Hepatocyte (in vitro differentiated cells): Measurements from ENCODE around the gene FMO5. TPM values are rescaled to one million over a fixed set of nuclear protein-coding genes. Genes with fewer than 3 reads are reported as not detected.
A peak's percentile ranks its signal among the peaks of the same experiment; 100 is the strongest.

Source experiments
- DNase-seq: peaks from one replicate; pipeline ENCODE4 v3.0.0-alpha.2; 2016; ENCODE audit warnings: low spot score
- H2AFZ ChIP-seq: fragments of 200-600 bp; sonication (generic); 2 replicates; pipeline ENCODE4 v1.6.0; 2016; ENCODE audit warnings: antibody characterized with exemption, mild to moderate bottlenecking
- H3K27ac ChIP-seq: fragments of 200-600 bp; sonication (generic); 2 replicates; pipeline ENCODE4 v1.5.1; 2016; ENCODE audit warnings: mild to moderate bottlenecking
- H3K27me3 ChIP-seq: fragments of 200-600 bp; sonication (generic); 2 replicates; pipeline ENCODE4 v1.6.1; 2016
- H3K36me3 ChIP-seq: fragments of 200-600 bp; sonication (generic); replicated peaks from 2 replicates; pipeline ENCODE4 v1.5.1; 2016; ENCODE audit warnings: low read depth; ENCODE audit not compliant: insufficient read depth
- H3K4me1 ChIP-seq: fragments of 200-600 bp; sonication (generic); 2 replicates; pipeline ENCODE4 v1.5.1; 2016; ENCODE audit warnings: mild to moderate bottlenecking, moderate library complexity; ENCODE audit not compliant: insufficient read depth
- H3K4me2 ChIP-seq: fragments of 200-600 bp; sonication (generic); 2 replicates; pipeline ENCODE4 v1.6.0; 2016
- H3K4me3 ChIP-seq: fragments of 200-600 bp; sonication (generic); 2 replicates; pipeline ENCODE4 v1.5.1; 2016; ENCODE audit warnings: mild to moderate bottlenecking
- H3K79me2 ChIP-seq: fragments of 200-600 bp; sonication (generic); 2 replicates; pipeline ENCODE4 v1.6.0; 2017; ENCODE audit warnings: mild to moderate bottlenecking
- H3K9me2 ChIP-seq: fragments of 200-600 bp; sonication (generic); replicated peaks from 2 replicates; pipeline ENCODE4 v1.6.0; 2017; ENCODE audit warnings: mild to moderate bottlenecking; ENCODE audit not compliant: insufficient read depth
- H3K9me3 ChIP-seq: fragments of 200-600 bp; sonication (generic); 2 replicates; pipeline ENCODE4 v1.5.1; 2016; ENCODE audit warnings: low read depth, mild to moderate bottlenecking
- H4K20me1 ChIP-seq: fragments of 200-600 bp; sonication (generic); 2 replicates; pipeline ENCODE4 v1.6.0; 2016; ENCODE audit warnings: mild to moderate bottlenecking; ENCODE audit not compliant: insufficient read depth, poor library complexity, severe bottlenecking
- CTCF ChIP-seq: fragments of 200-600 bp; sonication (generic); IDR thresholded peaks from 2 replicates; pipeline ENCODE4 v1.5.1; 2016; ENCODE audit warnings: antibody characterized with exemption, mild to moderate bottlenecking; ENCODE audit not compliant: poor library complexity
- EZH2 ChIP-seq: fragments of 200-600 bp; sonication (generic); IDR thresholded peaks from 2 replicates; pipeline ENCODE4 v1.6.1; 2016; ENCODE audit warnings: antibody characterized with exemption, mild to moderate bottlenecking, borderline replicate concordance
- EZH2phosphoT487 ChIP-seq: fragments of 200-600 bp; sonication (generic); IDR thresholded peaks from one replicate; pipeline ENCODE4 v1.6.1; 2018; ENCODE audit warnings: antibody characterized with exemption, mild to moderate bottlenecking, low read depth, moderate library complexity; ENCODE audit not compliant: unreplicated experiment, severe bottlenecking
- WGBS: methylation state at CpG from one replicate; pipeline ENCODE4 v1.1.6; 2016; ENCODE audit warnings: low lambda C conversion rate; ENCODE audit errors: missing lambda C conversion rate; 5-methylcytosine and 5-hydroxymethylcytosine counted together
- polyA plus RNA-seq: library from polyadenylated mRNA; unstranded; fragments of >200 nt; fragmentation: Nextera tagmentation; extraction: Ambion mirVana; gene quantifications from 2 replicates; pipeline ENCODE4 v1.2.1, GENCODE V29; 2016
- total RNA-seq: library from RNA; depleted of rRNA; stranded (reverse); fragments of >200 nt; gene quantifications from 2 replicates; pipeline ENCODE4 v1.2.3, GENCODE V29; 2014

Gene FMO5
- 43.9 and 48.6 TPM in 2 replicates for total RNA-seq
- polyA plus RNA-seq: 44.6 and 49.5 TPM in 2 replicates

- 3% methylated on average over 17 of the region's 17 CpGs for WGBS
- Histone ChIP-seq H3K4me2 (peak within 1 kb of the TSS; percentile 85), H3K9me3 (no peaks in the 10 kb centered on the region), H3K27ac (peak within 1 kb of the TSS; percentile 88), H3K79me2 (peaks cover 4% of the 10 kb centered on the region), H3K27me3 (no peaks in the 10 kb centered on the region), H3K4me3 (peak within 1 kb of the TSS; percentile 66), H4K20me1 (no peaks in the 10 kb centered on the region), H3K36me3 (no peaks in the 10 kb centered on the region), H2AFZ (peak within 1 kb of the TSS; percentile 87), H3K9me2 (no peaks in the 10 kb centered on the region), H3K4me1 (peaks cover 5% of the 10 kb centered on the region)
- peak; percentile 83 for DNase-seq
- TF ChIP-seq EZH2: no peak
- peak; percentile 3 for TF ChIP-seq CTCF
Measured at GRCh38 chr1:147225193-147225730, at the start of gene FMO5. TSS of gene FMO5 (minus strand) at chr1:147225339. CDS start at chr1:147225029, 310 bp downstream.

- no peaks in the 10 kb centered on the region for H3K36me3 ChIP-seq
- H3K4me2 ChIP-seq: no peak overlapping the region
- H3K27ac ChIP-seq: peak overlapping the region; percentile 57
Measured at GRCh38 chr1:147273409-147274336, 48.5 kb upstream of the FMO5 start.

GRCh38 chr1:147272042-147272441, 46.9 kb upstream of the FMO5 start:
- no peaks in the 10 kb centered on the region for H3K9me3 ChIP-seq
- H3K9me2 ChIP-seq: no peaks in the 10 kb centered on the region
- no peaks in the 10 kb centered on the region for H3K79me2 ChIP-seq
- WGBS: 78% methylated on average over 3 of the region's 3 CpGs
- no peak for DNase-seq
- no peaks in the 10 kb centered on the region for H4K20me1 ChIP-seq
- TF ChIP-seq EZH2phosphoT487: no peak
- no peak overlapping the region for H3K27ac ChIP-seq
- no peaks in the 10 kb centered on the region for H3K4me1 ChIP-seq
- no peak overlapping the region for H3K4me3 ChIP-seq
- no peaks in the 10 kb centered on the region for H3K36me3 ChIP-seq
- H3K4me2 ChIP-seq: no peak overlapping the region
- H3K27me3 ChIP-seq: no peaks in the 10 kb centered on the region
- no peak overlapping the region for H2AFZ ChIP-seq

More at GRCh38 chr1:147273409-147274336, 48.5 kb upstream of the FMO5 start:
- H3K79me2 ChIP-seq: no peaks in the 10 kb centered on the region
- H3K4me1 ChIP-seq: no peaks in the 10 kb centered on the region
- no peaks in the 10 kb centered on the region for H3K9me3 ChIP-seq
- no peaks in the 10 kb centered on the region for H3K9me2 ChIP-seq
- H3K27me3 ChIP-seq: no peaks in the 10 kb centered on the region
- no peak overlapping the region for H2AFZ ChIP-seq
- no peak for TF ChIP-seq EZH2
- TF ChIP-seq CTCF: peak; percentile 74
- no peaks in the 10 kb centered on the region for H4K20me1 ChIP-seq
- DNase-seq: peak; percentile 68
- H3K4me3 ChIP-seq: no peak overlapping the region
- 68% methylated on average over 6 of the region's 6 CpGs for WGBS

- Histone ChIP-seq H3K27me3 (no peaks in the 10 kb centered on the region), H2AFZ (no peak overlapping the region), H3K36me3 (no peaks in the 10 kb centered on the region), H3K79me2 (no peaks in the 10 kb centered on the region), H4K20me1 (no peaks in the 10 kb centered on the region), H3K27ac (no peak overlapping the region), H3K9me3 (no peaks in the 10 kb centered on the region), H3K4me1 (no peaks in the 10 kb centered on the region), H3K9me2 (no peaks in the 10 kb centered on the region), H3K4me3 (no peak overlapping the region), H3K4me2 (no peak overlapping the region)
- TF ChIP-seq CTCF (no peak), EZH2phosphoT487 (no peak), EZH2 (no peak)
- WGBS: 87% methylated on average over 2 of the region's 2 CpGs
- no peak for DNase-seq
Measured at GRCh38 chr1:147270721-147271120, 45.6 kb upstream of the FMO5 start.
